ENCODE results near the gene FAM3C.

The FAM3C gene

GRCh38 chr7:121300685-121301420, 95.3 kb downstream of the FAM3C start:
- DNase-seq (ENCODE audit: low read depth in 2 of 2) = no peak

Measured in stimulated activated CD8-positive, alpha-beta memory T cell treated with anti-CD3 and anti-CD28 coated beads, Interleukin-7, amount 100 ng/mL, for 4 hours (primary cell).